Transverse colon (tissue), 4 donors: ENCODE data around the gene GDNF. TPM values are rescaled to one million over a fixed set of nuclear protein-coding genes. Genes with fewer than 3 reads are reported as not detected.
"Not testable (repeated sequence)": the region's sequence is repeated elsewhere in the genome, so short reads cannot be mapped to it uniquely, and the experiment has no call there.

Experiments
- DNase-seq: peaks from one replicate; pipeline ENCODE4 v3.0.0-alpha.2; 2019
- H3K27ac ChIP-seq, 4 donors: fragments of 200-600 bp; sonication (generic); 2 replicates each; pipeline ENCODE4 v1.5.1; 2016 to 2018; ENCODE audit warnings: inconsistent platforms in 4 of 4
- H3K27me3 ChIP-seq: fragments of 200-600 bp; sonication (generic); 2 replicates; pipeline ENCODE4 v1.5.1; 2017; ENCODE audit warnings: inconsistent platforms
- H3K36me3 ChIP-seq, 4 donors: fragments of 200-600 bp; sonication (generic); 2 replicates each; pipeline ENCODE4 v1.5.1; 2017 to 2019; ENCODE audit warnings: inconsistent platforms in 4 of 4
- H3K4me1 ChIP-seq, 4 donors: fragments of 200-600 bp; sonication (generic); 2 replicates each; pipeline ENCODE4 v1.5.1; 2017 to 2020; ENCODE audit warnings: inconsistent platforms in 4 of 4
- H3K4me3 ChIP-seq, 4 donors: fragments of 200-600 bp; sonication (generic); 1 replicate in 1 of 4; 2 replicates in 3 of 4; pipeline versions ENCODE4 v1.5.1 to v1.6.1; 2017 to 2019; ENCODE audit warnings: inconsistent platforms in 4 of 4
- H3K9me3 ChIP-seq, 2 donors: fragments of 200-600 bp; sonication (generic); 2 replicates each; pipeline ENCODE4 v1.5.1; 2017 to 2019; ENCODE audit warnings: inconsistent platforms in 2 of 2
- EP300 ChIP-seq: sonication (generic); formaldehyde crosslinking; IDR thresholded peaks from one replicate; pipeline ENCODE4 v1.6.1; 2017; ENCODE audit warnings: antibody characterized with exemption, low read depth
- POLR2A ChIP-seq: fragments of 450-650 bp; IDR thresholded peaks from one replicate; pipeline ENCODE4 v1.6.1; 2016; ENCODE audit warnings: antibody characterized with exemption, mild to moderate bottlenecking, moderate library complexity
- POLR2AphosphoS5 ChIP-seq, 3 donors: sonication (generic); formaldehyde crosslinking; IDR thresholded peaks; one replicate each; pipeline ENCODE4 v1.6.1; 2016; ENCODE audit warnings: antibody characterized with exemption in 3 of 3
- WGBS, 2 donors: methylation state at CpG; one replicate each; pipeline ENCODE4 v1.1.5; 2018; ENCODE audit warnings: low coverage in 1 of 2; 5-methylcytosine and 5-hydroxymethylcytosine counted together
- in situ Hi-C, 4 donors: fragments of 200-750 bp; cut with MboI; loops; one replicate each; pipeline versions ENCODE4 v1.15.0 to v1.15.1; 2017; ENCODE audit warnings: low sequenced_read_pairs in 3 of 4, low pct_ligation_motif_present in 1 of 4, low pct_unique_long_range_greater_than_20kb in 1 of 4
- intact Hi-C: fragments of 100-400 bp; cut with DNase I; formaldehyde crosslinking; loops from one replicate; pipeline ENCODE4 v1.15.1; 2023; ENCODE audit warnings: low total_unique reads
- total RNA-seq, 4 donors: library from RNA; depleted of rRNA; stranded (reverse); fragments of >200 nt; gene quantifications; one replicate each; pipeline ENCODE4 v1.1.0, GENCODE V29; 2016
- TF ChIP-seq, protein P1 (sequence below), 5 experiments: fragments of 200-600 bp in 3 of 5; fragments of 450-650 bp in 2 of 5; sonication (generic) in 3 of 5; IDR thresholded peaks; 1 replicate in 2 of 5; 2 replicates in 3 of 5; pipeline ENCODE4 v1.5.1; 2016 to 2017; ENCODE audit warnings: antibody characterized with exemption in 5 of 5, inconsistent platforms in 3 of 5, mild to moderate bottlenecking in 2 of 5, moderate library complexity in 1 of 5

GDNF gene
- total RNA-seq, 4 donors from 2014 or later: 0.80 to 2.4 (median 1.8) TPM

DNA sequence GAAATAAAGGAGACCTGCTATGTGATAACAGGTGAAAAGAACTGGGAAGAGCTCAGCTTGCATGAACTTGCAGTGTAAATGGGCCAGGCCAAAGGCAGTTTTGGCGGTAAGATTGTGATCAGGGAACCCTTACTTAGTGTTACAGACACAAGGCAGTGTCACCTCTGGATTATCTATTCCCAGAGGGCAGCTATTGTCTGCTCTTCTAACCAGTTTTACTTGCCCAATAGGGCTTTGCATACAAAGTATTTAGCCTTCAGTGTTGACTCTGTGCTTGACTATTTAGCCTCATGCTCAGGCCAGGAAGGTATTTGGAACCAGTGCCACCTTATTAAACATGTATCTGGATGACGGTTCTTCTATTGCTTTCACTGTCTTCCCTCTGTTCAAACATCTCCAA, 38.3 kb downstream of the GDNF start:
- in situ Hi-C loops: no loop called here
- no peaks in the 10 kb centered on the region for H3K9me3 ChIP-seq
- whole genome bisulfite sequencing, 2 donors: 83% methylated on average over 1 to 2 of the region's 2 CpGs
- intact Hi-C loops: no loop called here
- no peaks in the 10 kb centered on the region for H3K4me1 ChIP-seq
- H3K27ac ChIP-seq: no peak overlapping the region
- H3K4me3 ChIP-seq: no peak overlapping the region
- no peaks in the 10 kb centered on the region for H3K27me3 ChIP-seq
- no peak for DNase-seq
- H3K36me3 ChIP-seq: no peaks in the 10 kb centered on the region
- TF ChIP-seq POLR2A (no peak), EP300 (no peak), POLR2AphosphoS5 (IDR thresholded peaks at IDR 0.05) (no peak)
- TF ChIP-seq, protein P1, sequence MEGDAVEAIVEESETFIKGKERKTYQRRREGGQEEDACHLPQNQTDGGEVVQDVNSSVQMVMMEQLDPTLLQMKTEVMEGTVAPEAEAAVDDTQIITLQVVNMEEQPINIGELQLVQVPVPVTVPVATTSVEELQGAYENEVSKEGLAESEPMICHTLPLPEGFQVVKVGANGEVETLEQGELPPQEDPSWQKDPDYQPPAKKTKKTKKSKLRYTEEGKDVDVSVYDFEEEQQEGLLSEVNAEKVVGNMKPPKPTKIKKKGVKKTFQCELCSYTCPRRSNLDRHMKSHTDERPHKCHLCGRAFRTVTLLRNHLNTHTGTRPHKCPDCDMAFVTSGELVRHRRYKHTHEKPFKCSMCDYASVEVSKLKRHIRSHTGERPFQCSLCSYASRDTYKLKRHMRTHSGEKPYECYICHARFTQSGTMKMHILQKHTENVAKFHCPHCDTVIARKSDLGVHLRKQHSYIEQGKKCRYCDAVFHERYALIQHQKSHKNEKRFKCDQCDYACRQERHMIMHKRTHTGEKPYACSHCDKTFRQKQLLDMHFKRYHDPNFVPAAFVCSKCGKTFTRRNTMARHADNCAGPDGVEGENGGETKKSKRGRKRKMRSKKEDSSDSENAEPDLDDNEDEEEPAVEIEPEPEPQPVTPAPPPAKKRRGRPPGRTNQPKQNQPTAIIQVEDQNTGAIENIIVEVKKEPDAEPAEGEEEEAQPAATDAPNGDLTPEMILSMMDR (IDR thresholded peaks at IDR 0.05): no peak

DNA sequence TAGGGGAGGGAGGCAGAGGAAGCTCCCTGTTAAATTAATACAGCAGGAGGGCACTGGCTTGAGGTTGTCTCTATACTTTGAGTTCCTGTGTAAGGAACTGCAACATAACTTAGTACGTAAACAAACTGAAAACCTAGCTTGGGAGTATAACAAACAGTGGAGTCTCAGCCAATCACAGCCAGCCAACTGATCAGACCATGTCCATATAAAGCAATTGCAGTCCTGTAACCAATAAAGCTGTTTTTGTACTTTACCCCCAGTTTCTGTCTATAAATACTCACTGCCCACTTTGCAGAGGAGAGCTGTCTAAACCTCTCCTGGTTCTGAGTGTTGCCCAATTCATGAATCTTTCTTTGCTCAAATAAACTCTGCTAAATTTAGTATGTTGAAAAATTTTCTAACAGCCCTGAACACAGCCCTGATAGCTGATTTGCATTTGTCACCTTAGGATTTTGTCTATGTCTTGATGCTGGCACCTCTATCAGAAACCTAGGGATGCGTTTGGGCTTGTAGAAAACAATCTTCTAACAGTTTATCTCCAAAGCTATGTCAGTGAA, 39.9 kb downstream of the GDNF start:
- Histone ChIP-seq H3K27me3 (no peaks in the 10 kb centered on the region), H3K27ac (no peak overlapping the region), H3K9me3 (no peaks in the 10 kb centered on the region), H3K4me1 (no peaks in the 10 kb centered on the region), H3K4me3 (no peak overlapping the region), H3K36me3 (no peaks in the 10 kb centered on the region)
- no peak for DNase-seq
- in situ Hi-C loops: no loop called here
- 67 to 76% methylated on average over 1 to 2 of the region's 2 CpGs for WGBS, 2 donors
- TF ChIP-seq POLR2AphosphoS5 (IDR thresholded peaks at IDR 0.05) (no peak), EP300 (no peak), POLR2A (no peak)
- TF ChIP-seq, protein P1 (IDR thresholded peaks at IDR 0.05): no peak
- intact Hi-C loops: no loop called here

DNA sequence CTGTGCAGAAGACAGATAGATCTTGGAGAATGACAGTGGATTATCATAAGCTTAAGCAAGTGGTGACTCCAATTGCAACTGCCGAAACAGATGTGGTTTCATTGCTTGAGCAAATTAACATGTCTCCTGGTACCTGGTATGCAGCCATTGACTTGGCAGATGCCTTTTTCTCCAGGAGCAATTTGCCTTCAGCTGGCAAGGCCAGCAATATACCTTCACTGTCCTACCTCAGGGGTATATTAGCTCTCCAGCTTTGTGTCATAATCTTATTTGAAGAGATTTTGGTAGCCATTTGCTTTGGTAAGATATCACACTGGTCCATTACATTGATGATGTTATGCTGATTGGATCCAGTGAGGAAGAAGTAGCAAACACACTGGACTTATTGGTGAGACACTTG, 43.4 kb downstream of the GDNF start:
- H3K36me3 ChIP-seq, intact Hi-C loops, H3K9me3 ChIP-seq, H3K27ac ChIP-seq, DNase-seq, H3K4me1 ChIP-seq, H3K27me3 ChIP-seq, in situ Hi-C loops, H3K4me3 ChIP-seq: not testable (repeated sequence)
- 100% methylated on average over 1 of the region's 1 CpG; no CpG with 5 or more reads in 1 of the 2 donors for WGBS, 2 donors

DNA sequence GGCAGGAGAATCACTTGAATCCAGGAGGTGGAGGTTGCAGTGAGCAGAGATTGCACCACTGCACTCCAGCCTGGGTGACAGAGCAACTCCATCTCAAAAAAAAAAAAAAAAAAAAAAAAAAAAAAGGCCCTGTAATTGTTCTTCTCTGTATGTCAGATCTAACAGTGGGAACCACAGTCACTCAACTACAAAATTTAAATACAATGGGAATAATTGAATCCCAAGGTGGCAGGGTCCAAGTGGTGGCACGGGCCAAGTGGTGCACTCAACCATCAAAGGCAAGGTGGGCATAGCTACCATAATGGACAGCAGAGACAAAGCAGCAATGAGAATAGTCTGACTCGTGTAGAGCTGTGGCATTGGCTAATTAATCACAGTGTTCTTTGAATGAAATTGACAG, 44.5 kb downstream of the GDNF start:
- H3K36me3 ChIP-seq, H3K4me3 ChIP-seq, H3K27ac ChIP-seq, H3K9me3 ChIP-seq, in situ Hi-C loops, DNase-seq, intact Hi-C loops, H3K27me3 ChIP-seq, H3K4me1 ChIP-seq: not testable (repeated sequence)
- 69 to 72% methylated on average over 2 of the region's 2 CpGs for WGBS, 2 donors

DNA sequence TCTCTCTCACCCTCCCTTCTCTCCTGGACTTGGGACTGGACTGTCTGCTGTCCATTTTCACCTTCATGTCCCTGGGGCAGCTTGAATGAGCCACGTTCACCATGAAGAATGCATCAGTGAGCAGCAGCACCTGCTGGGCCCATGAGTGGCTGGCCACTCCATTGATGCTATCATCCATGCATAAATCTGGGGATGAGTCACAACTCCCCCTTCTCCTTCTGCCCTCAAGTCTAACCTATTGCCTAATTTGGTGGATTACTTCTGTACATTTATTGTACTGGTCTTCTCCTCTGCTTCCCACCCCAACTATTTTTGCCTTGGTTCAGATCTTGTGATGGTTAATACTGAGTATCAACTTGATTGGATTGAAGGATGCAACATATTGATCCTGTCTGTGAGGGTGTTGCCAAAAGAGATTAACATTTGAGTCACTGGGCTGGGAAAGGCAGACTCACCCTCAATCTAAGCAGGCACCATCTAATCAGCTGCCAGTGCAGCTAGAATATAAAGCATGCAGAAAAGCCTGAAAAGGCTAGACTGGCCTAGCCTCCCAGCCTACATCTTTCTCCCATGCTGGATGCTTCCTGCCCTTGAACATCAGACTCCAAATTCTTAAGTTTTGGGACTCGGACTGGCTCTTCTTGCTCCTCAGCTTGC, 46.7 kb downstream of the GDNF start:
- WGBS, 2 donors: 70 to 80% methylated on average over 1 to 2 of the region's 2 CpGs
- Histone ChIP-seq H3K9me3 (no peaks in the 10 kb centered on the region), H3K36me3 (no peaks in the 10 kb centered on the region), H3K4me1 (no peaks in the 10 kb centered on the region), H3K27me3 (no peaks in the 10 kb centered on the region), H3K4me3 (no peak overlapping the region), H3K27ac (no peak overlapping the region)
- no peak for TF ChIP-seq POLR2A
- TF ChIP-seq, protein P1 (IDR thresholded peaks at IDR 0.05): no peak
- no peak for TF ChIP-seq EP300
- no peak for TF ChIP-seq POLR2AphosphoS5 (IDR thresholded peaks at IDR 0.05)
- in situ Hi-C loops (no loop called here), intact Hi-C loops (no loop called here)
- no peak for DNase-seq
